ENCODE data around the gene GALC. TPM values are rescaled to one million over a fixed set of nuclear protein-coding genes. Genes with fewer than 3 reads are reported as not detected.

GALC gene
- total RNA-seq, 1 experiment from 2014 or later = 1.0 TPM

DNA sequence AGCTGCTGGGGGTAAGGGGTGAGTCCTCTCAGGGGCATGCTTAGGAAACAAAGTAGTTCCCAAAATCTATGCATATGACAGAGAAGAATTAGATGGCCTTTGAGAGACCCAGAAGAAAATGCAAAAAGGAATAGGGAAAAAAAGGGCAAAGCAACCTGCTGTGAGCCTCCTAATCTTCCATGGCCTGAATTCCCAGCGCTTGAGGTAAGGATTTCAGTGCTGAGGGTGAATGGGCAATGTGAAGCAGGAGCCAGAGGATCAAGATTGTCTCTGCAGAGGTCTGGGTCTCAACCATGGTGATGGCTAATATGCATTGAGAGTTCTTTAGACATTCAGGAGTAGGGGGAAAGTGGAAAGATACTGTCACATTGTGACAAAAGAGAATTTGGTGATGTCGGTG lies 43.4 kb upstream of the GALC start:
- intact Hi-C loops (cut with micrococcal nuclease) = no loop called here
- Mint-ChIP-seq H3K27me3 (ENCODE audit: insufficient read depth, unreplicated experiment) (peaks cover 16% of the 10 kb centered on the region), H3K4me3 (ENCODE audit: unreplicated experiment) (no peak overlapping the region), H3K36me3 (ENCODE audit: insufficient read depth, unreplicated experiment) (no peaks in the 10 kb centered on the region), H3K27ac (ENCODE audit: low read depth, unreplicated experiment) (no peak overlapping the region), H3K4me1 (ENCODE audit: insufficient read depth, unreplicated experiment) (no peaks in the 10 kb centered on the region), H3K9me3 (ENCODE audit: unreplicated experiment) (no peaks in the 10 kb centered on the region)
- no TSS peak for BruUV-seq (replicated peaks)
- POLR2A ChIA-PET = no interaction called here
- DNase-seq (ENCODE audit: unreplicated experiment) = no peak
- TF ChIP-seq, protein P1, sequence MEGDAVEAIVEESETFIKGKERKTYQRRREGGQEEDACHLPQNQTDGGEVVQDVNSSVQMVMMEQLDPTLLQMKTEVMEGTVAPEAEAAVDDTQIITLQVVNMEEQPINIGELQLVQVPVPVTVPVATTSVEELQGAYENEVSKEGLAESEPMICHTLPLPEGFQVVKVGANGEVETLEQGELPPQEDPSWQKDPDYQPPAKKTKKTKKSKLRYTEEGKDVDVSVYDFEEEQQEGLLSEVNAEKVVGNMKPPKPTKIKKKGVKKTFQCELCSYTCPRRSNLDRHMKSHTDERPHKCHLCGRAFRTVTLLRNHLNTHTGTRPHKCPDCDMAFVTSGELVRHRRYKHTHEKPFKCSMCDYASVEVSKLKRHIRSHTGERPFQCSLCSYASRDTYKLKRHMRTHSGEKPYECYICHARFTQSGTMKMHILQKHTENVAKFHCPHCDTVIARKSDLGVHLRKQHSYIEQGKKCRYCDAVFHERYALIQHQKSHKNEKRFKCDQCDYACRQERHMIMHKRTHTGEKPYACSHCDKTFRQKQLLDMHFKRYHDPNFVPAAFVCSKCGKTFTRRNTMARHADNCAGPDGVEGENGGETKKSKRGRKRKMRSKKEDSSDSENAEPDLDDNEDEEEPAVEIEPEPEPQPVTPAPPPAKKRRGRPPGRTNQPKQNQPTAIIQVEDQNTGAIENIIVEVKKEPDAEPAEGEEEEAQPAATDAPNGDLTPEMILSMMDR (IDR thresholded peaks at IDR 0.05; ENCODE audit: unreplicated experiment) = no peak
- CTCF ChIA-PET = interaction anchor here (0.6 to 1.4 kb wide), 2 partner anchors 23 to 155 kb away, joined by 3 to 4 read pairs; no protein-coding TSS in a partner anchor

DNA sequence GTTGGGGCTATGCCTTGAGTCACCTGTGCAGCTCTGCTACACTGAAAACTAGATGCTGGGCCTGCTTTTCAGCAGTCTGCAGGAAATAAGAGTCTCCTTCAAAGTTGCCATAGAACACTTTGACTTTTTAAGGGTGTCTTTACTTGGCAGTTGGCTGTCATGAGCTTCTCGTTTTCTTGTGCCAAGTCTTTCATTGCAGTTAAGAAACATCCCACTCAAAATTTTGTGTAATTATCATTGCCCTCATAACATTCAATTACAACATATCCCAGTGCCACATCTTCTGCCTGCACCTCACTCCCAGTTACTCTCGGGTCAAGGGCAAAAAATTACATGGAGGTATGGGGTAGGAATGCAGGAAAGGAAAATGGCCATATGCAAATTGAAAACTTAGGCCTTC lies 41.1 kb upstream of the GALC start:
- no peaks in the 10 kb centered on the region for H3K9me3 Mint-ChIP-seq (ENCODE audit: unreplicated experiment)
- ChIA-PET POLR2A (no interaction called here), CTCF (no interaction called here)
- H3K4me3 Mint-ChIP-seq (ENCODE audit: unreplicated experiment) = no peak overlapping the region
- no peaks in the 10 kb centered on the region for H3K36me3 Mint-ChIP-seq (ENCODE audit: insufficient read depth, unreplicated experiment)
- DNase-seq (ENCODE audit: unreplicated experiment) = no peak
- H3K27ac Mint-ChIP-seq (ENCODE audit: low read depth, unreplicated experiment) = no peak overlapping the region
- no TSS peak for BruUV-seq (replicated peaks)
- TF ChIP-seq, protein P1 (IDR thresholded peaks at IDR 0.05; ENCODE audit: unreplicated experiment) = no peak
- H3K4me1 Mint-ChIP-seq (ENCODE audit: insufficient read depth, unreplicated experiment) = no peaks in the 10 kb centered on the region
- peaks cover 16% of the 10 kb centered on the region for H3K27me3 Mint-ChIP-seq (ENCODE audit: insufficient read depth, unreplicated experiment)
- intact Hi-C loops (cut with micrococcal nuclease) = no loop called here

DNA sequence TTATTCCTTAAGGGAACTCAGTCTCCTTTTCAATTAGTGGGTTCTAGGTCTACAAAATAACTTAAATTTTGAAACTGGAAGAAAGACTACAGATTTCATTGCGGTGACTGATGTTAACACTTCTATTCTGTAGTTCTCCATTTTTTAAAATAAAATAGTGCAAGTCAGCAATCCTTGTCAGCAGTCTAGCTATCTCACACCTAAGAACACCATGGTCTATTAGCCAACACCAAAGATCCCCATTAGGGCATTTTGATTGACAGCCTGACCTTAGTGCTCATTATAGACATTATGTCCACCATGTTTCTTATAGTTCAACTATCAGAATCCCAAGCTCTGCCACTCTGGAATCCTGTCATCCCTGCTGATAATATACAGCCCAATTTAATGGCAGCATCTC lies 39.4 kb upstream of the GALC start:
- DNase-seq (ENCODE audit: unreplicated experiment) = no peak
- peaks cover 6% of the 10 kb centered on the region for H3K27me3 Mint-ChIP-seq (ENCODE audit: insufficient read depth, unreplicated experiment)
- TF ChIP-seq, protein P1 (IDR thresholded peaks at IDR 0.05; ENCODE audit: unreplicated experiment) = no peak
- intact Hi-C loops (cut with micrococcal nuclease) = no loop called here
- BruUV-seq (replicated peaks) = no TSS peak
- ChIA-PET POLR2A (no interaction called here), CTCF (interaction anchor here (1.4 kb wide), 1 partner anchor 15 kb away, joined by 3 read pairs; no protein-coding TSS in a partner anchor)
- H3K36me3 Mint-ChIP-seq (ENCODE audit: insufficient read depth, unreplicated experiment) = no peaks in the 10 kb centered on the region
- H3K4me1 Mint-ChIP-seq (ENCODE audit: insufficient read depth, unreplicated experiment) = no peaks in the 10 kb centered on the region
- no peak overlapping the region for H3K27ac Mint-ChIP-seq (ENCODE audit: low read depth, unreplicated experiment)
- no peaks in the 10 kb centered on the region for H3K9me3 Mint-ChIP-seq (ENCODE audit: unreplicated experiment)
- no peak overlapping the region for H3K4me3 Mint-ChIP-seq (ENCODE audit: unreplicated experiment)

DNA sequence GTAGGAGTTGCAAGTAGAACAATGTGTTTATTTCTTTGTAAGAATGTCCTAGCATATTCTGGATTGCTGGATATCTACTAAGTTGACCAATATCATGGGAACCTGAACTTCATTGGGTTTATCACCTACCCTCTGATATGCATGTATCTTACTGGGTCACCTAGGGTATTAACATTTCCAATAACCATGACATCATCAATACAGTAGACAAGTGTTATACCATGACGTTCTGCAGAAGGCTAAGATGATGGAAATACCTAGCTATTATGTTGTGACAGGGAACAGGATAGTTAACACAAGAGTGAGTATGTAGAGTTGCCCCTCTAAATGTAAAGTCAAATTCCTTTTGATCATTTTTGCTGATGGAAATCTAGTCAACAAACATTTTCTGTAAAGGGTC lies 37.9 kb upstream of the GALC start:
- DNase-seq (ENCODE audit: unreplicated experiment) = no peak
- BruUV-seq (replicated peaks) = no TSS peak
- ChIA-PET POLR2A (no interaction called here), CTCF (interaction anchor here (1.0 to 1.3 kb wide), 2 partner anchors 17 to 137 kb away, joined by 3 to 5 read pairs; no protein-coding TSS in a partner anchor)
- no peaks in the 10 kb centered on the region for H3K9me3 Mint-ChIP-seq (ENCODE audit: unreplicated experiment)
- TF ChIP-seq, protein P1 (IDR thresholded peaks at IDR 0.05; ENCODE audit: unreplicated experiment) = no peak
- no peak overlapping the region for H3K27ac Mint-ChIP-seq (ENCODE audit: low read depth, unreplicated experiment)
- intact Hi-C loops (cut with micrococcal nuclease) = no loop called here
- H3K4me1 Mint-ChIP-seq (ENCODE audit: insufficient read depth, unreplicated experiment) = no peaks in the 10 kb centered on the region
- no peak overlapping the region for H3K4me3 Mint-ChIP-seq (ENCODE audit: unreplicated experiment)
- no peaks in the 10 kb centered on the region for H3K36me3 Mint-ChIP-seq (ENCODE audit: insufficient read depth, unreplicated experiment)
- peaks cover 18% of the 10 kb centered on the region for H3K27me3 Mint-ChIP-seq (ENCODE audit: insufficient read depth, unreplicated experiment)
